GM19238 (cell line): Measurements from ENCODE around the gene PTGDR2.

Experiments used
- DNase-seq: peaks from one replicate; pipeline ENCODE4 v3.0.0; 2011; ENCODE audit warnings: low spot score; ENCODE audit not compliant: insufficient read length

Gene PTGDR2

DNA sequence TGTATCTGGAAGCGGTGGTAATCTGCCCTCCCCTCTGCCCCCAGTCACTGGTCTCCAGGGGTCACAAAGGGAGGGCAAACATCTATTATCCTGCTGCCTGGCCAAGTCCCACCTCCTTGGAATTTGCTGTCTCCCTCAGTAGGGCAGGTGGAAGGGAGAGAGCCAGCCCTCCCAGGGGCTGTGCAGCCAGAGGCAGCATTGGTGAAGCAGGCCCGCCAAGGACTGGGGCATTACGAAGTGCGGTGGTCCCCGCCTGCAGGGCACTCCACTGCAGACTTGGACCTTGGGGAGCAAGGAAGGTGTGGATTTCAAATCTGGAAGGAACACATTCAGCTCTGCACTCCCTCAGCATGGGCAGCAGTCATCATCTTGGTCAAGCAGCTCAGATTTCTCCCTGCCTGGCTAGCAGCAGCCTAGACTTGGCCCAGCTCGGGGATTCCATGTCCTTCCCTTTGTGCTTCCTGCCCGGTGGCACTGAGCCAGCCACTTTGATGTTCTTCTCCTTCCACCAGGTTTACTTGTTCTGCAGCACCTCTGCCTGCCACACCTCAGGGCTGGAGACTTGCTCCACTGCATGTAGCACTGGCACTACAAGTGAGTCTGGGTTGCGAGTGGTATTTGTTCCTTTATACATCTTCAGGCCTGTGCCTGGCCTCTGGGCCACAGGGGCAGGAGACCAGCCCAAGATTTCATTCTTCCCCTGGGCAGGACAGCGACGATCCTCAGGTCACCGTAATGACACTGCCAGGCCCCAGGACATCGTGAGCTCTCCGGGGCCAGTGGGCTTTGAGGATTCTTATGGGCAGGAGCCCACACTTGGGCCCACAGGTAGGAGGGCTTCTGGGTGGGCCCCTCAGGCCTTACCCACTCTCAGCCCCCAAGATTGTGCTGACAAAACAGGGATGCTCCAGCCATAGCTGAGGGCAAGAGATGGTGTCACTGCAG is 18.9 kb upstream of the PTGDR2 start:
- DNase-seq, result no peak

DNA sequence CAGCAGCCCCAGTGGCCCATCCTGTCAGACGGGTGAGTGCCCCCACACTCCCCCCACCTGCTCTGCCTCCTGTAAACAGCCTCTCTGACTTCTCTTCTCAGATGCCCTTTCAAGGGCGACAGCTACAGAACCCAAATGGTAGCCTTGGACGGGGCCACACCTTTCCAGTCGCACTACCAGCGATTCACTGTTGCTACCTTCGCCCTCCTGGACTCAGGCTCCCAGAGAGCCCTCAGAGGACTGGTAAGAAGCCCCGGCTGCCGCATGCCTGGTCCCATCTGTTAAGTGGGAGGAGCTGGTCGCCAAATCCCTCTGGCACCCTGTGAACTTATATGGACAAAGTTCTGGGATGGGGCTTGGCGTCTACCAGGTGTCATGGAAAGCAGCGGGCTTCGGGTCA is 17.8 kb upstream of the PTGDR2 start:
- no peak for DNase-seq

DNA sequence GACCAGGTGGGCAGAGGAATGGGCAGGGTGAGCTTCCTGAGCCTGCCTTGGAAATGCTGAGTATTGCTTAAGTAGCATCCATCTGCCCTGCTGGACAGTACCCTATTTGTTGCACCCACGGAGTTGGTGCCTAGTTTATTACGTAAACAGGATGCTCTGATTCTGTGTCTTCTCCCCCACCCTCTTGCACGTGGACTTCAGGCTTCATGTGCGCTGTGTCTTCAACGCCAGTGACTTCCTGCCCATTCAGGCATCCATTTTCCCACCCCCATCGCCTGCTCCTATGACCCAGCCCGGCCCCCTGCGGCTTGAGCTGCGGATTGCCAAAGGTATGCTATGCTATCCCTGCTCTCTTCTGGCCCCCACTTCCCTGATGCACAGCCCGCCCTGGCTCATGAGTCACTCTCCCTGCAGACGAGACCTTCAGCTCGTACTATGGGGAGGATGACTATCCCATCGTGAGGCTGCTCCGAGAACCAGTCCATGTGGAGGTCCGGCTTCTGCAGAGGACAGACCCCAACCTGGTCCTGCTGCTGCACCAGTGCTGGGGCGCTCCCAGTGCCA is 17.3 kb upstream of the PTGDR2 start:
- DNase-seq, result no peak

- DNase-seq, result no peak
These were observed 16.6 kb upstream of the PTGDR2 start for GRCh38 chr11:60872124-60872960.

DNA sequence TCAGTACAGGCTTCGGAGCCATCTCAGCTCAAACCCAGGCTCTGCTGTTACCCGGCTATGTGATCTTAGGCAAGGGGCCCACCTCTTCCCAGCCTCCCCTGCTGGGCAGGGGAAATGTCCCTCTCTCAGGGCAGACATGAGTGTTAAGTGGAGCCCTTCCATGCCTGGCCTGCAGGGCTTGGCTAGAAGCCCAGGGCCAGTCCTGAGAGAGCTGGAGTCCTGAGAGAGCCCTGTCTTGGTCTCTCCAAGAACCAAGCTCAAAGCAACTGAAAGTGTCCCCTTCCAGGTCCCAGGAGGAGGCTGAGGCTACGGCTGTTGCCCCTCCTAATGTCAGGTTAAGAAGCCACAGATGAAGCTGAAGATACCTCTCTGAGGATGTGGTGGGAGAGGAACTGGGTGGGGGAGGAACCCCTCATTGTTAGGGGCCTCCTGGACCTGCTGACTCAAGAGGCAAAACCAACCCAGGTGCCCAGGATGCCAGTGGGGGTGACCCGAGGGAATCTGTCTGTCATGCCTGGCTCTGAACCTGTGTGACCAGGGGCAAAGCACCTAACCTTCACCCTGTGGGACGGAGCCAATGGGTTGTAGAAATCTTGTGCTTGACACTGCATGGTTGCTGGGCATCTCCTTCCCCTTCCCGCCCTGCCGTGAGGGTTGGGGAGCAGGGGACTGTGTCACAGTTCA is 15.8 kb upstream of the PTGDR2 start:
- DNase-seq, result no peak

DNA sequence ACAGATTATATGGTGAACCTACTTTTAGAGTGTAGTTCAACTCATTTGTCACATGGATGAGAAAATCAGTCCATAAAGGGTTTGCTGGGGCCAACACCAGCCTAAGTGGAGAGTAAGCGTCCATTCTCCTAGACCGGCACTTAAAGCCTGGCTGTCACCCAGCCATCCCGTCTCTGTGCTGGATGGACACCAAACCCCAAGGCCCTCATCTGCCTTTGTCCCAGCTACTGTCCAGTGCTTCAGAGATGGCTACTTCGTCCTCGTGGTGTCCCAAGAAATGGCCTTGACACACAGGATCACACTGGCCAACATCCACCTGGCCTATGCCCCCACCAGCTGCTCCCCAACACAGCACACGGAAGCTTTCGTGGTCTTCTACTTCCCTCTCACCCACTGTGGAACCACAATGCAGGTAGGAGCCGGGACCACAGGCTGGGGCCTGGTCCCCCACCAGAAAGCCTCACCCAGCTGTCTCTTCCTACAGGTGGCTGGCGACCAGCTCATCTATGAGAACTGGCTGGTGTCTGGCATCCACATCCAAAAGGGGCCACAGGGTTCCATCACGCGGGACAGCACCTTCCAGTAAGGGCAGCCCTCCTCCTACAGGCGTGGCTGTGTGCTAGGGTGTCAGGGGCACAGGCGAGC is 15.1 kb upstream of the PTGDR2 start:
- no peak for DNase-seq

DNA sequence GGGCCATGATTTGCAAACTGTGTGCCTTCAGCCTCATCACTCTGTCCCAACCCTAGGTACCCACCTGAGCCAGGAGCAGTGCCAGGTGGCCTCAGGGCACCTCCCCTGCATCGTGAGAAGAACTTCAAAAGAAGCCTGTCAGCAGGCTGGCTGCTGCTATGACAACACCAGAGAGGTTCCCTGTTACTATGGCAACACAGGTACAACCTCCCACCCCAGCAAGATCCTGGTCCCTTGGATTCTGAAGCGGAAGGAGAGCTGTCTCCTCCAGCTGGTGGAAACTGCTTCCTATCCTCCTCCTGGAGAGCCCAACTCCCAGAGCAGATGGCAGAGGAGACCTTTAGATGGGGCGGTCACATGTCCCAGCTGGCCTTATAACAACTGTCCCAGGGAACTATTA is 14.5 kb upstream of the PTGDR2 start:
- DNase-seq, result no peak

DNA sequence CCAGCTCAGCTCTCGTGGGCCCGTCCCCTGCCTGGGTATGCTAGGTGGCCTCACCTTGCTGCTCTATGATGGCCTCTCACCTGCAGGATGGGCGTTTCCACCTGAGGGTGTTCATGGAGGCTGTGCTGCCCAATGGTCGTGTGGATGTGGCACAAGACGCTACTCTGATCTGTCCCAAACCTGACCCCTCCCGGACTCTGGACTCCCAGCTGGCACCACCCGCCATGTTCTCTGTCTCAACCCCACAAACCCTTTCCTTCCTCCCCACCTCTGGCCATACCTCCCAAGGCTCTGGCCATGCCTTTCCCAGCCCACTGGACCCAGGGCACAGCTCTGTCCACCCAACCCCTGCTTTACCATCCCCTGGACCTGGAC is 13.7 kb upstream of the PTGDR2 start:
- no peak for DNase-seq

GRCh38 chr11:60868682-60869450 is 13.1 kb upstream of the PTGDR2 start:
- DNase-seq, result no peak

DNA sequence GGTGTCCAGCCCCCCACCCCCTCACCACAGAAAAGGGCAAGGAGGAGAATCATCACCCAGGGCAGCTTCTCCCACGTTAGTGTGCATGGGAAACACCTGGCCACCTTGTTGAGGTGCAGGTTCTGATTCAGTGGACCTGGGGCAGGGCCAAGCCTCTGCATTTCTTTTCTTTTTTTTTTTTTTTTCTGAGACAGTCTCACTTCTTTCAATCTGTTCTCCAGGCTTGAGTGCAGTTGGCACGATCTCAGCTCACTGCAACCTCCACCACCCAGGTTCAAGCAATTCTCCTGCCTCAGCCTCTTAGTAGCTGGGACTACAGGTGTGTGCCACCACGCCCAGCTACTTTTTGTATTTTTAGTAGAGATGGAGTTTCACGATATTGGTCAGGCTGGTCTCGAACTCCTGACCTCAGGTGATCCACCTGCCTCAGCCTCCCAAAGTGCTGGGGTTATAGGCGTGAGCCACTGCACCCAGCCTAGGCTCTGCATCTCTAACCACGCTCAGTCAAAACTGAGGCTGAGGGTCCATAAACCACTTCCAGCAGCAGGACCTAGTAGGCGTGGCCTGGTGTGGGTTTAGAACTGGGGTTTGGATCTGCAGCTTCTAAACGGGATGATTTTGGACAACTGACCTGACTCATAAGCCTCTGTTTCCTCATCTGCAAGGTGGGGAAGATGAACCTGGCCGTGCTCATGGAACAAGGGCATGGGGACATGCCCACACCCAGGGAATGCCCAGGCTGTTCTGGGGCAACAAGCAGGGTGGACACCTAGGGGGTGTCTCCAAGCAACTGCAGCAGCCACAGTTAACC is 12.3 kb upstream of the PTGDR2 start:
- DNase-seq, result no peak

DNA sequence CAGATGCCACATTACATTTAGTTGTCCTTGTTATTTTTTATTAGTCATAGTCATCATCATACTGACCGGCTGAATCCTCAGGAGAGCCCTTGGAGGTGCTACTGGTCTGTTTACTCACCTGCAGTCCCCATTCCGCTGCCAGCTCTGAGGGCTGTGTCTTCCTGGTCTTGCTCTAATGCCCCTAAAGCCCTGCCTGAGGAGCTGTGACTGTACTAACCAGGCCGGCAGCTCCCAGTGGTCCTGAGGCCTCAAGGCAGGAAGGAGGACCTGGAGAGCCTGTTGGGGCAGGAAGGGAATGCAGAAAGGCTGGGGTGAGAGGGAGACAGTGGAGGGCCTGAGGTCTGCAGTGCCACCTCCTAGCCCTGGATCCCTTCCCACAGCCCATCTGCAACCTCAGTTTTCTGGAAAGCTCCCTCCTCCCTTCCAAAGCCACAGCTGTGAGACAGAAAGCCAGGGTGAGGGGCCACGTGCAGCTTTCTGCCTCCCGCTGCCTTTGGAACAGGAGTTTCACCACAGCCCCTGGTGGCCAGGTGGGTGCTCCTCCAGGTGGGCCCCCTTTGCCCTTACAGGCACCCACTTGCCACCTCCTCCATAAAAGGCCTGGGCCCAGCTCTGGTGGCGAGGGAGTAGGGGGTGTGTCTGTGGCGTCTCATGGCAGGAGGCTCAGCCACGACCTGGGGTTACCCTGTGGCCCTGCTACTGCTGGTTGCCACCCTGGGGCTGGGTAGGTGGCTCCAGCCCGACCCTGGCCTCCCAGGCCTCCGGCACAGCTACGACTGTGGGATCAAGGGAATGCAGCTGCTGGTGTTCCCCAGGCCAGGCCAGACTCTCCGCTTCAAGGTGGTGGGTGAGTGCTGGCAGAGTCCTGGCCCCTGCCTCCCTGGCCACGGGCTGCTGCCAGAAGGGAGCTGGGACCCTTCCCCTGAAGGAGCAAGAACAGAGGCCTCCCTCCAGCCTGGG is 11.4 kb upstream of the PTGDR2 start, which contains the start of gene ZP1:
Gene ZP1, plus strand, starts transcription at position 632 of the 960 bp plus-strand sequence. Its CDS starts 20 bp downstream, at position 652.
- DNase-seq, result no peak

GRCh38 chr11:60864856-60865513 is 9.2 kb upstream of the PTGDR2 start:
- DNase-seq, result no peak

DNA sequence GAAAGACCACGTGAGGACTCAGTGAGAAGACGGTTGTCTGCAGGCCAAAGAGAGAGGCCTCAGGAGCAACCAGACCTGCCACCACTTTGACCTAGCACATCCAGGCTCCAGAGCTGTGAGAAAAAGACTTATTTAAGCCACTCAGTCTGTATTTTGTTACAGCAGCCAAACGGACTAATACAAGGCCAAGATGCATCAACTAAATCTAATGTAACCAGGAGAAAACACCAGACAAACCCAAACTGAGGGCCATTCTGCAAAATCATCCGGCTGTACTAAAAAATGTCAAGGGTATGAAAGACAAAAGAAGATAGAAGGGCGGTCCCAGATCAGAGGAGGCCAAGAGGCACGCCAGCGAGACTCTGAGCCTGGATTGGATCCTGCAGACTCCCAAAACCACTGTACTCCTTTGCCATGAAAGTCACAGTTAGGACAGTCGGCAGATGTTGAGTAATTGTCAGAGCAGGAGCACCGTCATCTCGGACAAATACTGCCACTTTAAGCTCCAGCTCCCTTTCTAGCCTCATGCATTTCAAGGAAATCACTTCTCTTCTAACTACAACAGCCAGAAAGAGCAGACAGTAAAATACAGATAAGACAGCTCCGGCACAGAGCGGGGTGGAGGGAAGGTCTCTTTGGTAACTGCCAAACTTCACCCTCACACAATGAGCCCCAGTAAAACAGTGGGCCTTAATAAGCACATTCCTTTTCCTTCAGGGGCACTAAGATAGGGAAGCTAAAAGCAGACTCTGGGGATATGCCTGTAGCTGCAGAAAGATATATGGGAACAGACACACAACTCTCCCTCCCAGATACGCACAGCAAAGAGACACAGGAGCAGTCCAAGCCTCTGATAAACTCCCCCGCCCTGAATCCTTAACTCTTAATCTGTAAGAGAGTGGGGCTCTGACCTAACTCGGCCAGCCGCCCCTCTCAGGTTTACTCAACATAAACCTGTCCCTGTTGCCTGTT is 8.1 kb upstream of the PTGDR2 start:
- DNase-seq, result no peak

- no peak for DNase-seq
These were observed 6.4 kb upstream of the PTGDR2 start for GRCh38 chr11:60862171-60862570.

GRCh38 chr11:60860943-60861342 is 5.2 kb upstream of the PTGDR2 start:
- no peak for DNase-seq

DNA sequence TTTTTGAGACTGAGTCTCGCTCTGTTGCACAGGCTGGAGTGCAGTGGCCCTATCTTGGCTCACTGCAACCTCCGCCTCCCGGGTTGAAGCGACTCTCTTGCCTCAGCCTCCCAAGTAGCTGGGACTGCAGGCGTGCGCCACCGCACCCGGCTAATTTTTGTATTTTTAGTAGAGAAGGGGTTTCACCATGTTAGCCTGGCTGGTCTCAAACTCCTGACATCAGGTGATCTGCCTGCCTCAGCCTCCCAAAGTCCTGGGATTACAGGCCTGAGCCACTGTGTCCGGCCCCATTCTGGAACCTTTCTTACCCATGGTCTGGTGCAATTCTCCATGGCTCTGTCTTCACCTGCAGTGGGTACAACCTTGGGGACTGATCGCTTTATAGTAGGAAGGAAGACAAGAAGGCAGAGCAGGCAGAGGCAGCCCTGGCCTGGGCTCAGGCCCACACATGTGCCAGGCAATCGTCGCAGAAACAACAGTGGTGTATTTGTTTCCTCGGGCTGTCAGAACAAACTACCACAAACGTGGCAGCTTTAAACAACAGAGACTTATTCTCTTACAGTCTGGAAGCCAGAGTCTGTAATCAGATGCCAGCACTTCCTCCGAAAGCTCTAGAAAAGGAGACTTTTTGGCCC is 4.0 kb upstream of the PTGDR2 start:
- no peak for DNase-seq
